ENCODE measurements around the gene TNIK.

DNA sequence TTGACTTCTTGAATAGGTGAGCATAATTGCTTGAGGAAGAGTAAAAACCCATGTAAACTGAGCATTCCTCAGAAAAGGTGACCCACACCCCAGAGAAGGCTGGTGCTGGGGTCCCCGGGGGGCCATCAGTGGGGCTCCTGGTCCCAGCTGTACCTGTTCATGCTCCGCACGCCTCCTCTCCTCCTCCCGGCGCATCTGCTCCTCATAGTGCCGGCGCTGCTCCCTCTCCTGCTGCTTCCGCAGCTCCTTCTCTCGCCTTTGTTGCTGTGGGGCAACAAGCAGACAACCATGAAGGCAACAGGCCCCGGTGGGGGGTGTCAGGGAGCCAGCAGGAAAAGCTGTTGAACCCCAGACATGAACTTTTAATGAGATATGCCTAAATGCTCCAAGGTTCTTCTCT is 320.0 kb downstream of the TNIK start:
- no peak for TF ChIP-seq CTCF (IDR thresholded peaks at IDR 0.05)
- TF ChIP-seq POLR2A (IDR thresholded peaks at IDR 0.05), result no peak
- no peak for TF ChIP-seq POLR2AphosphoS5 (IDR thresholded peaks at IDR 0.05)

Measured in gastroesophageal sphincter (tissue), 3 donors.